ENCODE results near the gene STKLD1. TPM values are rescaled to one million over a fixed set of nuclear protein-coding genes. Genes with fewer than 3 reads are reported as not detected.

STKLD1 gene
- total RNA-seq, 1 donor from 2014 or later, result 1.2 TPM

DNA sequence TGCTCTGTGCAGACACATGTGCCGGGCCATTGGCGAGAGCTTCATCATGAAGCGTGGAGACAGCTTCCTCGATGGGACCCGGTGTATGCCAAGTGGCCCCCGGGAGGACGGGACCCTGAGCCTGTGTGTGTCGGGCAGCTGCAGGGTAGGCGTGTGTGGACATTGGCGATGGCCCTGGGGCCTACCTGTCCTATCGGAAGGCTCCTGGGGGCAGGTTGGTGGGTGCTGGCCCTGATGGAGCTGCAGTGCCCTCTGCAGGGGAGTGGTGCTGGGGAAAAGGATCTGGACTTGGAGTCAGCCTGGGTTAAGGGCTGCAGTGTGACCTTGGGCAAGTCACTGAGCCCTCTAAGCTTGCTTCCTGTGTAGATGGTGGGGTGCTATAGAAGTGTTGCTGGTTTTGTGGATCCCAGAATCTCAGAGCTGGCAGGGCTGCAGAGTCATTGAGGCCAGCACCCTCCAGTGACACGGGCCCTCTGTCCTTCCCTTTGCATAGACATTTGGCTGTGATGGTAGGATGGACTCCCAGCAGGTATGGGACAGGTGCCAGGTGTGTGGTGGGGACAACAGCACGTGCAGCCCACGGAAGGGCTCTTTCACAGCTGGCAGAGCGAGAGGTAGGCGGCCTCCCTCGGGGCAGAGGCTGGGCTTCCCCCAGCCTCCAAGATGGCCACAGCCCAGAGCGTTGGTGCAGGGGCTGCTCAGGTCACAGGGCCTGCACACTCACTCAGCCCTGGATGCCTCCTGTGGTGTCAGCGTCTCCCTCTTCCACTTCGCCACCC lies 61.8 kb downstream of the STKLD1 start:
- H3K27ac ChIP-seq, result no peak overlapping the region
- no peaks in the 10 kb centered on the region for H3K4me1 ChIP-seq
- DNase-seq, result no peak
- no peaks in the 10 kb centered on the region for H3K9me3 ChIP-seq
- H3K36me3 ChIP-seq, result no peaks in the 10 kb centered on the region
- TF ChIP-seq, protein P1, sequence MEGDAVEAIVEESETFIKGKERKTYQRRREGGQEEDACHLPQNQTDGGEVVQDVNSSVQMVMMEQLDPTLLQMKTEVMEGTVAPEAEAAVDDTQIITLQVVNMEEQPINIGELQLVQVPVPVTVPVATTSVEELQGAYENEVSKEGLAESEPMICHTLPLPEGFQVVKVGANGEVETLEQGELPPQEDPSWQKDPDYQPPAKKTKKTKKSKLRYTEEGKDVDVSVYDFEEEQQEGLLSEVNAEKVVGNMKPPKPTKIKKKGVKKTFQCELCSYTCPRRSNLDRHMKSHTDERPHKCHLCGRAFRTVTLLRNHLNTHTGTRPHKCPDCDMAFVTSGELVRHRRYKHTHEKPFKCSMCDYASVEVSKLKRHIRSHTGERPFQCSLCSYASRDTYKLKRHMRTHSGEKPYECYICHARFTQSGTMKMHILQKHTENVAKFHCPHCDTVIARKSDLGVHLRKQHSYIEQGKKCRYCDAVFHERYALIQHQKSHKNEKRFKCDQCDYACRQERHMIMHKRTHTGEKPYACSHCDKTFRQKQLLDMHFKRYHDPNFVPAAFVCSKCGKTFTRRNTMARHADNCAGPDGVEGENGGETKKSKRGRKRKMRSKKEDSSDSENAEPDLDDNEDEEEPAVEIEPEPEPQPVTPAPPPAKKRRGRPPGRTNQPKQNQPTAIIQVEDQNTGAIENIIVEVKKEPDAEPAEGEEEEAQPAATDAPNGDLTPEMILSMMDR (IDR thresholded peaks at IDR 0.05), result no peak
- H3K27me3 ChIP-seq, result no peaks in the 10 kb centered on the region
- ATAC-seq, result no peak
- no peak overlapping the region for H3K4me3 ChIP-seq
- intact Hi-C loops (cut with DNase I), result no loop called here

DNA sequence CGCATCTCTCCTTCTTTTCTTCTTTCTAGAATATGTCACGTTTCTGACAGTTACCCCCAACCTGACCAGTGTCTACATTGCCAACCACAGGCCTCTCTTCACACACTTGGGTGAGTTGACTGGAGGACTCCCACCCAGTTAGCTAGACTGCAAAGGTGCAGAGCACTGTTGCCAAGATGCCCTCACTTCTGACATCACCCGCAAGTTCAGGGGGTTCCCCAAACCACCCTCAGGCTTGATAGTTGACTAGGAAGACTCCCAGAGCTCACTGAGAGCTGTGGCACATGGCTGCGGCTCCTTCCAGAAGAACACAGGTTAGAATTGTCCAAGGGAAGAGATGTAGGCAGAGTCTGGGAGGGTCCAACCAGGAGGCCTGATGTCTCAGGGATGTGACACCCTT lies 63.2 kb downstream of the STKLD1 start:
- no peaks in the 10 kb centered on the region for H3K9me3 ChIP-seq
- TF ChIP-seq, protein P1 (IDR thresholded peaks at IDR 0.05), result no peak
- no peak overlapping the region for H3K4me3 ChIP-seq
- no peaks in the 10 kb centered on the region for H3K36me3 ChIP-seq
- no peaks in the 10 kb centered on the region for H3K27me3 ChIP-seq
- H3K4me1 ChIP-seq, result no peaks in the 10 kb centered on the region
- DNase-seq, result no peak
- intact Hi-C loops (cut with DNase I), result no loop called here
- H3K27ac ChIP-seq, result no peak overlapping the region
- ATAC-seq, result no peak

DNA sequence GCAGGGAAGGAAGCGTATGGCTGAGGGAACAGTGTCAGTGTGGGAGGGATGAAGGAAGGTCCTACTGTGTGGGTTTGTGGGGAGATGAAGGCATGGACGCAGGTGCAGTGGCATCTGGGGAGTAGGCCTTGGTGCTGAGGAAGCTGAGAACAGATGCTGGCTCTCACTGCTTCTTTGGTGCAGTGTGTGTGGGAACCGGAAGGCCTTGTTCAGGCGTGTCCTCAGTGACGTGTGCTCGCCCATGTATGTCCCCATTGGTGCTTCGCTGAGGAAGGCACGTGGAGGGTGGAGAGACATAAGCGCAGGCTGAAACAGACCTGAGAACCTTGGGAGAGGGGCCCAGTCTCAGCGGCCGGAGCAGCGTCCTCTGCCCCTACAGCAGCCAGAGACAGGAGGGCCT lies 64.7 kb downstream of the STKLD1 start:
- H3K9me3 ChIP-seq, result no peaks in the 10 kb centered on the region
- TF ChIP-seq, protein P1 (IDR thresholded peaks at IDR 0.05), result no peak
- H3K27me3 ChIP-seq, result no peaks in the 10 kb centered on the region
- H3K27ac ChIP-seq, result no peak overlapping the region
- H3K4me1 ChIP-seq, result no peaks in the 10 kb centered on the region
- no peaks in the 10 kb centered on the region for H3K36me3 ChIP-seq
- no peak for DNase-seq
- no peak for ATAC-seq
- no peak overlapping the region for H3K4me3 ChIP-seq
- intact Hi-C loops (cut with DNase I), result no loop called here

DNA sequence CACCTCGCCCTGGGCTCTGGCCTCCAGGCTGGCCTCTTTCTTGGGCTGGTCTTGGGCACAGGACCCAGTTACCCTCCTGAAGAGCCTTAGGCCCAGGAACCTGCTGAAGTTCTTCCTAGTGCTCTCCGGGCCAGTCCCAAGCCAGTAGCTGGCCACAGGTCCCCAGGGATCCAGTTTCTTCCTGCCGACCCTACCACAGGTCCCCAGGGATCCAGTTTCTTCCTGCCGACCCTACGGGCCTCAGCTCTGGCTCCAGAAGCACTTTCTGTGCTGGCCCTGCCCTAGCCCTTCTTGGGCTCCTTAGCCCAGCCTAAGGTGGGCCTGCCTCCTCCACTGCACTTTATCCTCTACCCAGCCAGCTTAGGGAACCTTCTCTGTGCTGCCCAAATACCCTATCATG lies 65.4 kb downstream of the STKLD1 start:
- Histone ChIP-seq H3K4me3 (no peak overlapping the region), H3K9me3 (no peaks in the 10 kb centered on the region), H3K27me3 (no peaks in the 10 kb centered on the region), H3K27ac (no peak overlapping the region), H3K36me3 (no peaks in the 10 kb centered on the region), H3K4me1 (no peaks in the 10 kb centered on the region)
- DNase-seq (no peak), ATAC-seq (no peak)
- TF ChIP-seq, protein P1 (IDR thresholded peaks at IDR 0.05), result no peak
- intact Hi-C loops (cut with DNase I), result no loop called here

DNA sequence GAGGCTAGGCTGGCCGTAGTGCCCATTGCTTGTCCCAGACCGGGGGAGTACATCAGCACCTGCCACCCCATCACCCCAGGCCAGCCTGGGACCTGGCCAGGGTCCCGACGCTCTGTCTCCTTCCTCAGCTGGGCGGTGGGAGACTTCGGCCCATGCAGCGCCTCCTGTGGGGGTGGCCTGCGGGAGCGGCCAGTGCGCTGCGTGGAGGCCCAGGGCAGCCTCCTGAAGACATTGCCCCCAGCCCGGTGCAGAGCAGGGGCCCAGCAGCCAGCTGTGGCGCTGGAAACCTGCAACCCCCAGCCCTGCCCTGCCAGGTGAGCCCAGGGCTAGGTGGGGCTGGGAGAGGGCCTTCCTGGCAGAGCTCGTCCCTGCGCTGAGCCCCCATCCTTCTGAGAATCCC lies 67.1 kb downstream of the STKLD1 start:
- H3K27ac ChIP-seq, result no peak overlapping the region
- DNase-seq (no peak), ATAC-seq (no peak)
- no peaks in the 10 kb centered on the region for H3K4me1 ChIP-seq
- H3K36me3 ChIP-seq, result no peaks in the 10 kb centered on the region
- no peaks in the 10 kb centered on the region for H3K27me3 ChIP-seq
- intact Hi-C loops (cut with DNase I), result no loop called here
- no peaks in the 10 kb centered on the region for H3K9me3 ChIP-seq
- no peak overlapping the region for H3K4me3 ChIP-seq
- TF ChIP-seq, protein P1 (IDR thresholded peaks at IDR 0.05), result no peak

Data from upper lobe of right lung (tissue), 1 donor.